Gastroesophageal sphincter (tissue), 3 donors: ENCODE measurements around the gene OR6F1.
"Not testable (repeated sequence)": the region's sequence is repeated elsewhere in the genome, so short reads cannot be mapped to it uniquely, and the experiment has no call there.

Experiments used
- EP300 ChIP-seq: sonication (generic); formaldehyde crosslinking; IDR thresholded peaks from one replicate; pipeline ENCODE4 v1.6.1; 2017; ENCODE audit warnings: antibody characterized with exemption, mild to moderate bottlenecking
- POLR2A ChIP-seq, 2 donors: fragments of 450-650 bp; IDR thresholded peaks; one replicate each; pipeline ENCODE4 v1.6.1; 2017; ENCODE audit warnings: antibody characterized with exemption in 2 of 2, mild to moderate bottlenecking in 2 of 2, moderate library complexity in 1 of 2
- POLR2AphosphoS5 ChIP-seq: sonication (generic); formaldehyde crosslinking; IDR thresholded peaks from one replicate; pipeline ENCODE4 v1.6.1; 2017; ENCODE audit warnings: antibody characterized with exemption
- TF ChIP-seq, protein P1 (sequence below), 4 experiments: fragments of 200-600 bp in 2 of 4; fragments of 450-650 bp in 2 of 4; sonication (generic) in 1 of 4; IDR thresholded peaks; one replicate each; pipeline ENCODE4 v1.5.1; 2017 to 2019; ENCODE audit warnings: antibody characterized with exemption in 4 of 4, mild to moderate bottlenecking in 2 of 4, moderate library complexity in 2 of 4

DNA sequence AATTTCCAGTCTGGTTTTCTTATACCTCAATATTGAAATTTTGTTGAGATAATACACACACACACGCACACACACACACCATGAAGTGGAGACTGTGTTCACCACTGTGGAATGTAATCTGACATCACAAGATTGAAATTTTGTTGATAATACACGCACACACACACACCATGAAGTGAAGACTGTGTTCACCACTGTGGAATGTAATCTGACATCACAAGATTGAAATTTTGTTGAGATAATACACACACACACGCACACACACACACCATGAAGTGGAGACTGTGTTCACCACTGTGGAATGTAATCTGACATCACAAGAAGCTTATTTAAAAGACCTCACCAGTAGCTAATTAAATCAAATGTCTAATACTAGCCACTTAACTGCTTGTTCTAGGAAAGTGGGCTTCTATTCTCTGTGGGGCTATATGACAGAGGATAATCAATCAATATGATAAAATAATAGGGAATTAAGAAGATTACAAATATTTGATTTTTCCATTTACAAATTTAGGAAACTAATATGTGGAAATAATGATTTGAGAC lies 25.8 kb upstream of the OR6F1 start:
- not testable (repeated sequence) for TF ChIP-seq POLR2AphosphoS5; POLR2A (IDR thresholded peaks at IDR 0.05); EP300
- TF ChIP-seq, protein P1, sequence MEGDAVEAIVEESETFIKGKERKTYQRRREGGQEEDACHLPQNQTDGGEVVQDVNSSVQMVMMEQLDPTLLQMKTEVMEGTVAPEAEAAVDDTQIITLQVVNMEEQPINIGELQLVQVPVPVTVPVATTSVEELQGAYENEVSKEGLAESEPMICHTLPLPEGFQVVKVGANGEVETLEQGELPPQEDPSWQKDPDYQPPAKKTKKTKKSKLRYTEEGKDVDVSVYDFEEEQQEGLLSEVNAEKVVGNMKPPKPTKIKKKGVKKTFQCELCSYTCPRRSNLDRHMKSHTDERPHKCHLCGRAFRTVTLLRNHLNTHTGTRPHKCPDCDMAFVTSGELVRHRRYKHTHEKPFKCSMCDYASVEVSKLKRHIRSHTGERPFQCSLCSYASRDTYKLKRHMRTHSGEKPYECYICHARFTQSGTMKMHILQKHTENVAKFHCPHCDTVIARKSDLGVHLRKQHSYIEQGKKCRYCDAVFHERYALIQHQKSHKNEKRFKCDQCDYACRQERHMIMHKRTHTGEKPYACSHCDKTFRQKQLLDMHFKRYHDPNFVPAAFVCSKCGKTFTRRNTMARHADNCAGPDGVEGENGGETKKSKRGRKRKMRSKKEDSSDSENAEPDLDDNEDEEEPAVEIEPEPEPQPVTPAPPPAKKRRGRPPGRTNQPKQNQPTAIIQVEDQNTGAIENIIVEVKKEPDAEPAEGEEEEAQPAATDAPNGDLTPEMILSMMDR (IDR thresholded peaks at IDR 0.05): not testable (repeated sequence)
